ENCODE data around the gene PCDHGB3.

DNA sequence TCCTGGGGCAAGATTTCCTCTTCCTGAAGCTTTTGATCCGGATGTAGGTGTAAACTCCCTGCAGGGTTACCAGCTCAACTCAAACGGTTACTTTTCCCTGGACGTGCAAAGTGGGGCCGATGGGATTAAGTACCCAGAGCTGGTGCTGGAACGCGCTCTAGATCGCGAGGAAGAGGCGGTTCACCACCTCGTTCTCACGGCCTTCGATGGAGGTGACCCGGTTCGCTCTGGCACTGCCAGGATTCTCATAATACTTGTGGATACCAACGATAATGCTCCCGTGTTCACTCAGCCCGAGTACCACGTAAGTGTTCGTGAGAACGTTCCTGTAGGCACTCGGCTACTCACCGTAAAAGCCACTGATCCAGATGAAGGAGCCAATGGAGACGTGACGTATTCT lies 14.4 kb upstream of the PCDHGB3 start:
- TF ChIP-seq EZH2 (IDR thresholded peaks at IDR 0.05; ENCODE audit: borderline replicate concordance, insufficient read depth, low read depth, low read length, poor library complexity, severe bottlenecking), result no peak
- TF ChIP-seq, protein P1, sequence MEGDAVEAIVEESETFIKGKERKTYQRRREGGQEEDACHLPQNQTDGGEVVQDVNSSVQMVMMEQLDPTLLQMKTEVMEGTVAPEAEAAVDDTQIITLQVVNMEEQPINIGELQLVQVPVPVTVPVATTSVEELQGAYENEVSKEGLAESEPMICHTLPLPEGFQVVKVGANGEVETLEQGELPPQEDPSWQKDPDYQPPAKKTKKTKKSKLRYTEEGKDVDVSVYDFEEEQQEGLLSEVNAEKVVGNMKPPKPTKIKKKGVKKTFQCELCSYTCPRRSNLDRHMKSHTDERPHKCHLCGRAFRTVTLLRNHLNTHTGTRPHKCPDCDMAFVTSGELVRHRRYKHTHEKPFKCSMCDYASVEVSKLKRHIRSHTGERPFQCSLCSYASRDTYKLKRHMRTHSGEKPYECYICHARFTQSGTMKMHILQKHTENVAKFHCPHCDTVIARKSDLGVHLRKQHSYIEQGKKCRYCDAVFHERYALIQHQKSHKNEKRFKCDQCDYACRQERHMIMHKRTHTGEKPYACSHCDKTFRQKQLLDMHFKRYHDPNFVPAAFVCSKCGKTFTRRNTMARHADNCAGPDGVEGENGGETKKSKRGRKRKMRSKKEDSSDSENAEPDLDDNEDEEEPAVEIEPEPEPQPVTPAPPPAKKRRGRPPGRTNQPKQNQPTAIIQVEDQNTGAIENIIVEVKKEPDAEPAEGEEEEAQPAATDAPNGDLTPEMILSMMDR (IDR thresholded peaks at IDR 0.05), result no peak
